GM21619 (cell line): ENCODE data around the gene GTF3C1.

Source experiments
- ATAC-seq: cut with Tn5 transposase; IDR thresholded peaks from one replicate; pipeline ENCODE4 v1.9.1; 2021; ENCODE audit not compliant: unreplicated experiment

GTF3C1 gene

GRCh38 chr16:27429330-27429871 lies 120.3 kb downstream of the GTF3C1 start:
- no peak for ATAC-seq

DNA sequence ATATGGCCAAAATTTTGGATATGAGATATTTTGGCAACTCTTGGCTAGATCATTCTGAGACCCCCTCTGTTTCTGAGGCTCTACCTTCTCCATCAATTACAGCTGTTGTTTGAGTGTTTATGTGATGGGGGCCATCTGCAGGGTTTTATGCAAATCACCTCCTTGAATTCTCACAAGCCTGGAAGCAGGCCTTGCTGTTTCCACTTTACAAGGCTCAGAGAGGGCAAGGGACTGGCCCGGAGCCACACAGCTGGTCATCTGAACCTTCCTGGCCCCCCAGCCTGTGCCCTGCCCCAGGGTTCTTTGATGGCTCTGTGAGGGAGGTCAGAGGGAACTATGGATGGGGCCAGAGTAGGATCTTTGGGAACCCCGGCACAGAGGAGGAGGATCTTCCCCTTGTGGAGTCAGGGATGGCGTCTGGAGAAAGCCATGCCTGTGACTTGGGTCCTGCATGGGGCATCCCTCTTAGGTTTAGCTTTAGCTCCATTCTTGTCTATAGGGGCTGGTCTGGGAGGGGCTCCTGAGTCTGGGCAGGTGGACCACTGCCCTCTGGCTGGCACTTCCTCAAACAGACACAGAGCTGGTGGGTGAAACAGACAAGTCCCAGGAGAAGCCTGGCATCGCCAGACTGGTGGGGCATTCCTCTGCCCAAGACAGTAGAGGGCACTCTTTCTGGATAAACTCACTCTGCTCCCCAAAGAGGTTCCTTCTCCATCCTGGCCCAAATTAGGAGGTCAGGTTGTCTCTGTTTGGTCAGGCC lies 121.5 kb downstream of the GTF3C1 start:
- no peak for ATAC-seq

DNA sequence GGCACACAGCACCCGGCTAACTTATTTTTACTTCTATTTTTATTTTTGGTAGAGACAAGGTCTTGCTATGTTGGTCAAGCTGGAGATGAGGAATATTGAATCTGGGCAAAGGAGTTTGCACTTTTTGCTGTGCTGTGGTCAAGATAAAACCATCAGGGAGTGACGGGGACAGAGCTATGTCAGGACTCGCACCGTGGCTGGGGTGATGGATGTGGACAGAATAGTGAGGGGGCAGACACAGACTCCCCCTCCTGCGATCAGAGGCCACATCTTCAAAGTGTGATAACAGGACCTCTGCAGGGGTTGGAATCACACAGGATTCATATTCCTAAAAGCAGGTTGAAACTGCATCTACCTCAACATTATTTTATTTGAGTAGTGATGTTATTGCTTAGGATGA lies 122.2 kb downstream of the GTF3C1 start:
- ATAC-seq, result no peak

GRCh38 chr16:27426423-27427408 lies 123.0 kb downstream of the GTF3C1 start:
- ATAC-seq, result peak; percentile 88

DNA sequence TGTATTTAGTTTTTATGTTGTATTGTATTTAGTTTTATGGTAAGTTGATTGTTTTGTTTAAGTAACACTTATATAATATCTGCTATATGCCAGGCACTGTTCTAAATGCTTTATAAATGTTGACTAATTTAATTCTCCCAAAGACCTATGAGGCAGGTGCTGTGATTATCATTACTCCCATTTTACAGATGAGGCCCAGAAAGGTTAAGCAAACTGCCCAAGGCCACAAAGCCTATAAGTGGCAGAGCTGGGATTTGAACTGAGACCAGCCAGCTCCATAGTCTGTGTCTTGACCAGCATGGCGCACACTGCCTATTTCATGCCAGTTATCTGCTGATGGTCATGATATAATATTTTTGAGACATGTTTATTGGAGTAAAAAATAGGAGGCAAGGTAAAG lies 123.8 kb downstream of the GTF3C1 start:
- ATAC-seq, result no peak

DNA sequence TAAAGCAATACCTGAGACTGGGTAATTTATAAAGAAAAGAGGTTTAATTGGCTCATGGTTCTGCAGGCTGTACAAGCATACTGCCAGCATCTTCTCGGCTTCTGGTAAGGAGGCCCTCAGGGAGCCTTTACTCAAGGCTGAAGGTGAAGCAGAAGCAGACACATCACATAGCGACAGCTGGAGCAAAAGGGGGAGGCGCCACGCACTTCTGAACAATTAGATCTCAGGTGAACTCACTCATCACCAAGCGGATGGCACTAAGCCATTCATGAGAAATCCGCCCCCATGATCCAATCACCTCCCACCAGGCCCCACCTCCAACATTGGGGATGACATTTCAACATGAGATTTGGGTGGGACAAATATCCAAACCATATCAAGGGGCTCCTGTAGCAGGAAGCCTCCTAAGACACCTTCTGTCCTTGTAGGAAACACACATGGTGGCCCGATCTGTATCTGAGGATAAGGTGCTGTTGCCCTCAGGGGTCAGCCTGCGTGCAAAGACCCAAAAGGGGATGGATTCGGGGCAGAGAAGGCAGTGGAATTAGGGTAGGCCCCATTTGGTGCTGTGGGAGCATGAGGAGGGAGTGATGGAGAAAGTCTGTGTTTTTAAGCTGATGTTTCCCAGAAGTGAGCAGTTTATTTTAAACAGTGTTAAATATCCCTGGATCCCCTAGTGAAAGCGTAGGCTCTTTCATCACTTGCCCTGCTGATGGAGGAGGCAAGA lies 124.8 kb downstream of the GTF3C1 start:
- ATAC-seq, result no peak

GRCh38 chr16:27421961-27422740 lies 127.6 kb downstream of the GTF3C1 start:
- ATAC-seq, result no peak

DNA sequence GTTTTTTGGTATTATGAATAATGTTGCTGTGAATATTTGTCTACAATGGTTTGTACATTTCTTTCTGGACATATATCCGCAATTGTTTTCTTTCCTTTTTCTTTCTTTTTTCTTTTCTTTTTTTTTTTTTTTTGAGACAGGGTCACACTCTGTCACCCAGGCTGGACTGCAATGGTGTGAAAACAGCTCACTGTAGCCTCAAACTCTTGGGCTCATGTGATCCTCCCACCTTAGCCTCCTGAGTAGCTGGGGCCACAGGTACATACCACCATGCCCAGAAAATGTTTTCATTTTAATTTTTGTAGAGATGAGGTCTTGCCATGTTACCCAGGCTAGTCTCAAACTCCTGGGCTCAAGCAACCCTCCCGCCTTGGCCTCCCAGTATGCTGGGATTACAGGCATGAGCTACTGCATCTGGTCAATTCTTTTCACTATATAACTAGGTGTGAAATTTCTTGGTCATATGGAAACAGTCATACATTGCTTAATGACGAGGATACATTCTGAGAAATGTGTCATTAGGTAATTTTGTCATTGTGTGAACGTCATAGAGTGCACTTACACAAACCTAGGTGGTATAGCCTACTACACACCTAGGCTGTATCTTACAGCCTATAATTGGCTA lies 132.6 kb downstream of the GTF3C1 start:
- ATAC-seq, result no peak

GRCh38 chr16:27414788-27415431 lies 134.8 kb downstream of the GTF3C1 start:
- no peak for ATAC-seq

DNA sequence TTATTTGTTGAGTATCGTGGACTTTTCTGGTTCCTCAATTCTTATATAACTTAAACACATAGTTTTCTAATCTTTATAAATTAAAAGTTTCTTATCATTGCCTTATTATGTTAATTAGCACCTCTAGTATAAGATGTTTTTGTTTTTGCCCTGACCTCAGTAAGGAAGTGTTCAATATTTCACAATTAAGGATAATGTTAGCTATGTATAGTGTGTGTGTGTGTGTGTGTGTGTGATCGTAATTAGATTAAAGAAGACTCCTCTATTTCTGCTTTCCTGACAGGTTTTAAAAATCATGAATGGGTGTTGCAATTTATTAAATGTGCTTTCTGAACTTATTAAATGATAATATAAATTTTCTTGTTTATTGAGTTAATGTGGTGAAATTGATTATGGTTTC lies 135.8 kb downstream of the GTF3C1 start:
- ATAC-seq, result no peak

DNA sequence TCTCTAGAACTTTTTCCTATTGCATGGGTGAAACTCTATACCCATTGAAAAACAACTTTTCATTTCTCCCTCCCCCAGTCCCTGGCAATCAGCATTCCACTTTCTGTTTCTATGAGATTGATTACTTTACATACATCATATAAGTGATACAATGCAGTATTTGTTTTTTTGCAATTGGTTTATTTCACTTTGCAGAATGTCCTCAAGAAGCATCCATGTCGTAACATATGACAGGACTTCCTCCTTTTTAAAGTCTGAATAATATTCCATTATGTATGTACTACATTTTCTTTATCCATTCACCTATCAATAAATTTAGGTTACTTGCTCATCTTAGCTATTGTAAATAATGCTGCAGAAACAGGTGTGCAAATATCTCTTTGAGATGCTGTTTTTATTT lies 139.0 kb downstream of the GTF3C1 start:
- no peak for ATAC-seq
